HFFc6 (cell line): ENCODE measurements around the gene MN1. TPM values are rescaled to one million over a fixed set of nuclear protein-coding genes. Genes with fewer than 3 reads are reported as not detected.

Source experiments
- DNase-seq: peaks from one replicate; pipeline ENCODE4 v3.0.0-alpha.2; 2018
- H3K27ac Mint-ChIP-seq: 2 replicates; pipeline ENCODE4 v1.8.0; 2020; ENCODE audit warnings: mild to moderate bottlenecking, mixed read lengths
- H3K27me3 Mint-ChIP-seq: 2 replicates; pipeline ENCODE4 v1.8.0; 2021; ENCODE audit warnings: mild to moderate bottlenecking, moderate library complexity, mixed read lengths; ENCODE audit not compliant: insufficient read depth
- H3K36me3 Mint-ChIP-seq: 2 replicates; pipeline ENCODE4 v1.8.0; 2021; ENCODE audit warnings: low read depth, mixed read lengths
- H3K4me1 Mint-ChIP-seq: 2 replicates; pipeline ENCODE4 v1.8.0; 2020; ENCODE audit warnings: low read depth, mixed read lengths
- H3K4me3 Mint-ChIP-seq: 2 replicates; pipeline ENCODE4 v1.8.0; 2020; ENCODE audit warnings: mild to moderate bottlenecking, moderate library complexity, mixed read lengths
- H3K9me3 Mint-ChIP-seq: 2 replicates; pipeline ENCODE4 v1.8.0; 2020; ENCODE audit warnings: mild to moderate bottlenecking, mixed read lengths
- CTCF ChIP-seq: fragments of 200-600 bp; sonication (generic); IDR thresholded peaks from 2 replicates; pipeline ENCODE4 v1.5.0; 2021; ENCODE audit warnings: antibody characterized with exemption, mild to moderate bottlenecking
- total RNA-seq, 6 experiments: library from RNA; stranded (reverse); fragmentation: NEBNext Ultra II Directional; extraction: Animal tissue kit (Norgen Biotek cat#: 25700); gene quantifications; 2 replicates in 1 of 6; 3 replicates in 5 of 6; pipeline ENCODE4 v1.2.3, GENCODE V29; 2021

MN1 gene
- total RNA-seq, 6 experiments from 2014 or later, result 0.09 to 0.14 (median 0.12) TPM

- Mint-ChIP-seq H3K27me3 (peaks cover 33% of the 10 kb centered on the region), H3K27ac (no peak overlapping the region), H3K4me3 (no peak overlapping the region), H3K9me3 (no peaks in the 10 kb centered on the region), H3K36me3 (no peaks in the 10 kb centered on the region), H3K4me1 (no peaks in the 10 kb centered on the region)
- TF ChIP-seq CTCF, result no peak
- no peak for DNase-seq
Measured at GRCh38 chr22:27760474-27760873, 41.1 kb downstream of the MN1 start.

- Mint-ChIP-seq H3K27ac (no peak overlapping the region), H3K4me1 (no peaks in the 10 kb centered on the region), H3K27me3 (peaks cover 25% of the 10 kb centered on the region), H3K9me3 (no peaks in the 10 kb centered on the region), H3K4me3 (no peak overlapping the region), H3K36me3 (no peaks in the 10 kb centered on the region)
- DNase-seq, result no peak
- TF ChIP-seq CTCF, result no peak
Measured at GRCh38 chr22:27757928-27758525, 43.5 kb downstream of the MN1 start.

- H3K9me3 Mint-ChIP-seq, result no peaks in the 10 kb centered on the region
- TF ChIP-seq CTCF, result no peak
- DNase-seq, result no peak
- H3K36me3 Mint-ChIP-seq, result no peaks in the 10 kb centered on the region
- no peak overlapping the region for H3K4me3 Mint-ChIP-seq
- no peak overlapping the region for H3K27ac Mint-ChIP-seq
- H3K27me3 Mint-ChIP-seq, result peaks cover 24% of the 10 kb centered on the region
- H3K4me1 Mint-ChIP-seq, result no peaks in the 10 kb centered on the region
Measured at GRCh38 chr22:27756212-27756660, 45.3 kb downstream of the MN1 start.

GRCh38 chr22:27755521-27756211 is 45.9 kb downstream of the MN1 start:
- Mint-ChIP-seq H3K9me3 (no peaks in the 10 kb centered on the region), H3K4me3 (no peak overlapping the region), H3K27ac (no peak overlapping the region), H3K4me1 (no peaks in the 10 kb centered on the region), H3K36me3 (no peaks in the 10 kb centered on the region), H3K27me3 (peaks cover 24% of the 10 kb centered on the region)
- TF ChIP-seq CTCF, result no peak
- DNase-seq, result no peak

GRCh38 chr22:27754888-27755480 is 46.6 kb downstream of the MN1 start:
- TF ChIP-seq CTCF, result no peak
- Mint-ChIP-seq H3K27ac (no peak overlapping the region), H3K27me3 (peaks cover 23% of the 10 kb centered on the region), H3K4me3 (no peak overlapping the region), H3K4me1 (peaks cover 3% of the 10 kb centered on the region), H3K9me3 (no peaks in the 10 kb centered on the region), H3K36me3 (no peaks in the 10 kb centered on the region)
- no peak for DNase-seq
